GM20431 (cell line): ENCODE measurements around the gene DRD5.

Experiments
- in situ Hi-C: fragments of 300-500 bp; cut with MseI, MboI; formaldehyde crosslinking; loops from one replicate; pipeline ENCODE4 v1.15.0; 2020; ENCODE audit warnings: low sequenced_read_pairs; ENCODE audit not compliant: unreplicated experiment

Gene DRD5

GRCh38 chr4:9812501-9813340 is 31.3 kb downstream of the DRD5 start:
- in situ Hi-C loops, result no loop called here

- in situ Hi-C loops, result no loop called here
Measured at GRCh38 chr4:9816285-9816684, 34.9 kb downstream of the DRD5 start.

GRCh38 chr4:9820343-9820742 is 38.9 kb downstream of the DRD5 start:
- in situ Hi-C loops, result no loop called here

GRCh38 chr4:9825049-9825448 is 43.6 kb downstream of the DRD5 start:
- in situ Hi-C loops, result no loop called here

- in situ Hi-C loops, result no loop called here
Measured at GRCh38 chr4:9826551-9826950, 45.1 kb downstream of the DRD5 start.

GRCh38 chr4:9832640-9833039 is 51.2 kb downstream of the DRD5 start:
- in situ Hi-C loops, result no loop called here

GRCh38 chr4:9833421-9833820 is 52.0 kb downstream of the DRD5 start:
- in situ Hi-C loops, result no loop called here
